Measurements from ENCODE around the gene ABRACL.

The ABRACL gene, protein sequence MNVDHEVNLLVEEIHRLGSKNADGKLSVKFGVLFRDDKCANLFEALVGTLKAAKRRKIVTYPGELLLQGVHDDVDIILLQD

GRCh38 chr6:139028658-139029469 is at the start of gene ABRACL:
Gene ABRACL, plus strand, starts transcription at chr6:139028745. Its CDS starts 5,416 bp downstream, at chr6:139034161.
- DNase-seq (ENCODE audit: low read depth): no peak
- H3K4me3 ChIP-seq (ENCODE audit: low read length): peak within 1 kb of the TSS; percentile 89
- TF ChIP-seq, protein P1, sequence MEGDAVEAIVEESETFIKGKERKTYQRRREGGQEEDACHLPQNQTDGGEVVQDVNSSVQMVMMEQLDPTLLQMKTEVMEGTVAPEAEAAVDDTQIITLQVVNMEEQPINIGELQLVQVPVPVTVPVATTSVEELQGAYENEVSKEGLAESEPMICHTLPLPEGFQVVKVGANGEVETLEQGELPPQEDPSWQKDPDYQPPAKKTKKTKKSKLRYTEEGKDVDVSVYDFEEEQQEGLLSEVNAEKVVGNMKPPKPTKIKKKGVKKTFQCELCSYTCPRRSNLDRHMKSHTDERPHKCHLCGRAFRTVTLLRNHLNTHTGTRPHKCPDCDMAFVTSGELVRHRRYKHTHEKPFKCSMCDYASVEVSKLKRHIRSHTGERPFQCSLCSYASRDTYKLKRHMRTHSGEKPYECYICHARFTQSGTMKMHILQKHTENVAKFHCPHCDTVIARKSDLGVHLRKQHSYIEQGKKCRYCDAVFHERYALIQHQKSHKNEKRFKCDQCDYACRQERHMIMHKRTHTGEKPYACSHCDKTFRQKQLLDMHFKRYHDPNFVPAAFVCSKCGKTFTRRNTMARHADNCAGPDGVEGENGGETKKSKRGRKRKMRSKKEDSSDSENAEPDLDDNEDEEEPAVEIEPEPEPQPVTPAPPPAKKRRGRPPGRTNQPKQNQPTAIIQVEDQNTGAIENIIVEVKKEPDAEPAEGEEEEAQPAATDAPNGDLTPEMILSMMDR (conservative IDR thresholded peaks at IDR 0.05; ENCODE audit: low read depth, low read length): peak; percentile 0

DNA sequence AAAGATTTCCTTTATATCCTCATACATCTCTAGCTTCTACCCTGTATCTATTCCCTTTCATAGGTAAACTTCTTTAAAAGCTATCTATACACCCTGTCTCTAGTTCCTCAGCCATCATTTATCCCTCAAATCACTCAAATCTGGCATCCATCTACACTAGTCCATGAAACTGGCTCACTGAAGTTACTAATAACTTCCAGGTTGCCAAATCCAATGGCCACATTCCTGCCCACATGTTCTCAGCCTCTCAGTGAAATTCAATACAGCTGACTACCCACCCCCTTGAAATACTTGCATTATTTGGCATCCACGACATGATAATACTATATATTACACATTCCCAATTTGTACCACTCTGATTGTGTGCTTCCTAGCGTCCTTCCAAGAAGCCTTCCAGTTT is 49.2 kb upstream of the ABRACL start:
- TF ChIP-seq, protein P1 (conservative IDR thresholded peaks at IDR 0.05; ENCODE audit: low read depth, low read length): no peak
- no peak for DNase-seq (ENCODE audit: low read depth)

DNA sequence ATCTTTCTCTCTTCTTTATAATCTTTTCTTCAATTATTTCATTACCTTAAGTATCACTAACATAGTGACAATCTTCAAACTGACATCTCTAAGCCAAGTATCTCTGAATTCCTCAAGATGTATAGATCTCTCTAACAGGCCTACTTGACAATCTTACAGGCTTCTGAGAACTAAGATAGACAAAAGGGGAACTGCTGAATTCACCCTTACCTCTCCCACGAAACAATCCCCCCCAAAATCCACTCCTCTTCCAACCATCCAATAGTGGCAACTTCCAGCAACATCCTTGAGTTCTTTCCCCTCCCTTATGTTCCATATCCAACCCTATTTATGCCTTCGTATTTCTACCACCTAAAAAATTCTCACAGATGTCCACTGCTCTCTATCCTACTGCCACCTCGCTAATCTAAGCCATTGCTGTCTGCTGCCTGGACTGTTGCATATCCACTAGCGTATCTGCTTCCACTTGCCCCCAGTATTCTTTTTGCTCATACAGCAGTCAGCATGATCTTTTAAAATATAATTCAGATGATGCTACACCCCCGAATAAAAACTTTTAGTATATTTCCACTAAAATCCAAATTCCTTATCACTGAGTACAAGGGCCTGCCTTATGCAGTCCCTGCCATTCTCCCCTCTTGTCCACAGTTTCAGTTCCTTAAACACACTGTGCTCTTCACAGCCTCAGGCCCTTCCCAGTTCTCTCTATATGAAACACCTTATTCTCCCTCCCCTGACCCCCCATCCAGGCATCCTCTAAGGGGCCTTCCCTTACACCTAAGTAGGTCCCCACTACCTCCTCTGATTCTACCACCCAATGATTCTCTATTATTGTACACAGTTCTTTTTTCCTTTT is 48.5 kb upstream of the ABRACL start:
- TF ChIP-seq, protein P1 (conservative IDR thresholded peaks at IDR 0.05; ENCODE audit: low read depth, low read length): no peak
- H3K4me3 ChIP-seq (ENCODE audit: low read length): no peak overlapping the region
- no peak for DNase-seq (ENCODE audit: low read depth)

More for the DNA sequence above, 49.2 kb upstream of the ABRACL start:
- H3K4me3 ChIP-seq (ENCODE audit: low read length): no peak overlapping the region

- H3K4me3 ChIP-seq (ENCODE audit: low read length): no peak overlapping the region
- TF ChIP-seq, protein P1 (conservative IDR thresholded peaks at IDR 0.05; ENCODE audit: low read depth, low read length): no peak
- no peak for DNase-seq (ENCODE audit: low read depth)
Observed at GRCh38 chr6:138981416-138981815, 47.1 kb upstream of the ABRACL start.

DNA sequence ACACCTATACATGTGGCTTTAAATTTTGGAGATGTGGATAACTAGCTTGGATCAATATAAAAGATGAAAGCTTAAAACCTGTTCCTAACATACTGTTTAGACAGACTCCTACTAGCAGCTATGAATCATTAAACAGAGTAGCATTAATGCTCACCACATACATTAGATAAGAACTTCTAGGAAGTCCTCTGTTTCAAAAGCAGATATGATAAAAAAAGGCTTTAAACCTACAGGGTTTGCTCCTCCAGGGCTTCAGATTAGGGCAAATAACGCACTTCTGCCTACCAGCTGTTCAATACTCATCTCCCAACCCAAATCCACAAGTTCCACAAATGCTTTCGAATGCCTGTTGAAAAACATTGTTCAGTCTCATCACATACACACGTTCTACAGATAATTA is 42.0 kb upstream of the ABRACL start:
- TF ChIP-seq, protein P1 (conservative IDR thresholded peaks at IDR 0.05; ENCODE audit: low read depth, low read length): no peak
- peak overlapping the region; percentile 81 for H3K4me3 ChIP-seq (ENCODE audit: low read length)
- DNase-seq (ENCODE audit: low read depth): no peak

GRCh38 chr6:138987080-138987642 is 41.4 kb upstream of the ABRACL start:
- DNase-seq (ENCODE audit: low read depth): no peak
- H3K4me3 ChIP-seq (ENCODE audit: low read length): peak overlapping the region; percentile 81
- TF ChIP-seq, protein P1 (conservative IDR thresholded peaks at IDR 0.05; ENCODE audit: low read depth, low read length): no peak

All from retinal pigment epithelial cell (primary cell).